Mucosa of descending colon (tissue), 3 donors: ENCODE measurements around the gene CCND2. TPM values are rescaled to one million over a fixed set of nuclear protein-coding genes. Genes with fewer than 3 reads are reported as not detected.

ENCODE experiments used
- ATAC-seq: fragments of 200-7000 bp; cut with Tn5 transposase; one replicate; pipeline ENCODE4 v1.9.1; 2020; ENCODE audit warnings: mild to moderate bottlenecking, moderate library complexity
- DNase-seq, 3 donors: peaks; one replicate each; pipeline ENCODE4 v3.0.0-alpha.2; 2020
- H3K36me3 ChIP-seq: fragments of 200-600 bp; one replicate; pipeline ENCODE4 v1.8.0; 2021; ENCODE audit warnings: low read depth, mild to moderate bottlenecking
- H3K4me1 ChIP-seq: fragments of 200-600 bp; one replicate; pipeline ENCODE4 v1.8.0; 2021; ENCODE audit warnings: low read depth, mild to moderate bottlenecking
- H3K4me3 ChIP-seq: fragments of 200-600 bp; one replicate; pipeline ENCODE4 v1.8.0; 2021; ENCODE audit warnings: mild to moderate bottlenecking
- H3K9me3 ChIP-seq: fragments of 200-600 bp; one replicate; pipeline ENCODE4 v1.8.0; 2021; ENCODE audit warnings: mild to moderate bottlenecking
- intact Hi-C, 2 donors: fragments of 100-400 bp; cut with DNase I in 1 of 2; cut with micrococcal nuclease in 1 of 2; formaldehyde crosslinking; loops; one replicate each; pipeline versions ENCODE4 v1.11.0 to v1.11.1; 2022; cut with DNase I, micrococcal nuclease
- total RNA-seq, 3 donors: library from RNA; stranded (reverse); fragmentation: NEBNext Ultra II Directional in 2 of 3; extraction: Animal tissue kit (Norgen Biotek cat#: 25700) in 2 of 3; gene quantifications; one replicate each; pipeline versions ENCODE4 v1.2.1 to v1.2.4, GENCODE V29; 2021 to 2023
- TF ChIP-seq, protein P1 (sequence below): fragments of 200-600 bp; IDR thresholded peaks from one replicate; pipeline ENCODE4 v1.8.0; 2022; ENCODE audit warnings: antibody characterized with exemption, mild to moderate bottlenecking
- donor health status: DM: no; HTN: no; CAD: no; lungs with moderate emphysema.
- donor health status: DM: no; HTN: no; CAD: no.
- donor health status: DM: no; HTN: yes; CAD: no.

Gene CCND2
- total RNA-seq, 3 donors from 2014 or later: 105 to 236 (median 130) TPM

- ATAC-seq: no peak
- H3K36me3 ChIP-seq: peaks cover 3% of the 10 kb centered on the region
- intact Hi-C loops: loop anchor here in 1 of 2 donors (10.0 kb wide), 1 partner anchor 409 kb away; the partner anchor contains the start of gene PARP11
- DNase-seq: no peak
- TF ChIP-seq, protein P1, sequence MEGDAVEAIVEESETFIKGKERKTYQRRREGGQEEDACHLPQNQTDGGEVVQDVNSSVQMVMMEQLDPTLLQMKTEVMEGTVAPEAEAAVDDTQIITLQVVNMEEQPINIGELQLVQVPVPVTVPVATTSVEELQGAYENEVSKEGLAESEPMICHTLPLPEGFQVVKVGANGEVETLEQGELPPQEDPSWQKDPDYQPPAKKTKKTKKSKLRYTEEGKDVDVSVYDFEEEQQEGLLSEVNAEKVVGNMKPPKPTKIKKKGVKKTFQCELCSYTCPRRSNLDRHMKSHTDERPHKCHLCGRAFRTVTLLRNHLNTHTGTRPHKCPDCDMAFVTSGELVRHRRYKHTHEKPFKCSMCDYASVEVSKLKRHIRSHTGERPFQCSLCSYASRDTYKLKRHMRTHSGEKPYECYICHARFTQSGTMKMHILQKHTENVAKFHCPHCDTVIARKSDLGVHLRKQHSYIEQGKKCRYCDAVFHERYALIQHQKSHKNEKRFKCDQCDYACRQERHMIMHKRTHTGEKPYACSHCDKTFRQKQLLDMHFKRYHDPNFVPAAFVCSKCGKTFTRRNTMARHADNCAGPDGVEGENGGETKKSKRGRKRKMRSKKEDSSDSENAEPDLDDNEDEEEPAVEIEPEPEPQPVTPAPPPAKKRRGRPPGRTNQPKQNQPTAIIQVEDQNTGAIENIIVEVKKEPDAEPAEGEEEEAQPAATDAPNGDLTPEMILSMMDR: no peak
- H3K9me3 ChIP-seq: no peaks in the 10 kb centered on the region
- no peak overlapping the region for H3K4me3 ChIP-seq
- H3K4me1 ChIP-seq: peaks cover 40% of the 10 kb centered on the region
These were observed 10.1 kb downstream of the CCND2 start for GRCh38 chr12:4283512-4284255.

DNA sequence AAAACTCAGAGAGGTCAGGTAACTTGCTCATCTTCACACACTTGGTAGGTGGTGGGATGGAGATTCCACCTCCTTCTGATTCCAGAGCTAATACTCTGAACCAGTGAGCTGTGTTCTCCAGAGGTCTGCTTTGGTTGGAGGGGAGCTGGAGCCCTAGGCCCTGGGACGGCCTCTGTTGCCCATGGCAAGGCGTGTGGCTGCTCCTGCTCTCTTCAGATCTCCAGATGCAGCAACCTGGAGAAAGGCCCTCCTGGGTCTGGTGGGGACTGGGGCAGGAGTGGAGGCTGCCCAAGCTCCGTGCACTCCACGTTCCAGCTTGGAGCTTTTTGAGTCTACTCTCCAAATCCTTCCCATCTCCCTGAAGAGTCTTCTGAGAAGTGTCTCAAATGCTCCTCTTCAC, 10.7 kb downstream of the CCND2 start:
- Histone ChIP-seq H3K4me3 (no peak overlapping the region), H3K36me3 (peaks cover 3% of the 10 kb centered on the region), H3K9me3 (no peaks in the 10 kb centered on the region), H3K4me1 (peaks cover 35% of the 10 kb centered on the region)
- no peak for ATAC-seq
- TF ChIP-seq, protein P1: no peak
- intact Hi-C loops: loop anchor here in 1 of 2 donors (10.0 kb wide), 1 partner anchor 410 kb away; the partner anchor contains the start of gene PARP11
- DNase-seq: no peak

GRCh38 chr12:4285070-4285469, 11.5 kb downstream of the CCND2 start:
- Histone ChIP-seq H3K36me3 (peaks cover 3% of the 10 kb centered on the region), H3K9me3 (no peaks in the 10 kb centered on the region), H3K4me1 (peaks cover 28% of the 10 kb centered on the region), H3K4me3 (no peak overlapping the region)
- ATAC-seq: no peak
- DNase-seq: no peak
- intact Hi-C loops: loop anchor here in 1 of 2 donors (10.0 kb wide), 1 partner anchor 410 kb away; the partner anchor contains the start of gene PARP11
- TF ChIP-seq, protein P1: no peak

GRCh38 chr12:4286228-4286627, 12.7 kb downstream of the CCND2 start:
- TF ChIP-seq, protein P1: no peak
- Histone ChIP-seq H3K4me3 (no peak overlapping the region), H3K4me1 (peaks cover 18% of the 10 kb centered on the region), H3K36me3 (peaks cover 3% of the 10 kb centered on the region), H3K9me3 (no peaks in the 10 kb centered on the region)
- DNase-seq (no peak), ATAC-seq (no peak)
- intact Hi-C loops: loop anchor here in 1 of 2 donors (10.0 kb wide), 1 partner anchor 411 kb away; the partner anchor contains the start of gene PARP11

DNA sequence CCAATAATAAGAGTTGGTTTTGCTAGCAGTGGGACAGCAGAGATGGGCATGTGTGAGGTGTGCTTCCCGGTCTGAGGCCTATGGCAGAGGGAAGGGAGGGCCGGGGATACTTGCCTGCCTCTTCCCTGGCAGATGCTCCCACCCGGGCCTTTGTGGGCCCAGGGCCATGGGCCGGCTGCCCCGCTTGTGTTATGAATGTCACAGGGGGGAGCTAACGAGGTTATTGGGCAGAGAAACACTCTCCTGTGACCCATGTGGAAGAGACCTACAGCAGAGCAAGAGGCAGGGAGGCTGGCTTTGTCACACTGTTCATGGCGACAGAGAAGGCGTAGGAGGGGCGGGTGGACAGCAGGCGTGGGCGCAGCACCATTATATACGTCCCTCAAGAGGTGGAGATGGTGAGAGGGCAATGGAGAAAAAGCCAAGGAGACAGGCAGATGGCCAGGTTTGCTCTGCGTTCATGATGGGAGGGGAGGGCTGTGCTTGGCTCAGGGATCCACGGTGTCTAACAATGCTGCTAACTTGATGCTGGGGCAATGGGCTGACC, 13.3 kb downstream of the CCND2 start:
- DNase-seq (peak in 1 of 3 donors; percentile 27), ATAC-seq (peak; percentile 4)
- H3K4me1 ChIP-seq: peaks cover 14% of the 10 kb centered on the region
- intact Hi-C loops: loop anchor here in 1 of 2 donors (10.0 kb wide), 1 partner anchor 412 kb away; the partner anchor contains the start of gene PARP11
- TF ChIP-seq, protein P1: no peak
- H3K9me3 ChIP-seq: no peaks in the 10 kb centered on the region
- no peak overlapping the region for H3K4me3 ChIP-seq
- H3K36me3 ChIP-seq: peaks cover 3% of the 10 kb centered on the region
